ENCODE results near the gene ACAP3.

DNA sequence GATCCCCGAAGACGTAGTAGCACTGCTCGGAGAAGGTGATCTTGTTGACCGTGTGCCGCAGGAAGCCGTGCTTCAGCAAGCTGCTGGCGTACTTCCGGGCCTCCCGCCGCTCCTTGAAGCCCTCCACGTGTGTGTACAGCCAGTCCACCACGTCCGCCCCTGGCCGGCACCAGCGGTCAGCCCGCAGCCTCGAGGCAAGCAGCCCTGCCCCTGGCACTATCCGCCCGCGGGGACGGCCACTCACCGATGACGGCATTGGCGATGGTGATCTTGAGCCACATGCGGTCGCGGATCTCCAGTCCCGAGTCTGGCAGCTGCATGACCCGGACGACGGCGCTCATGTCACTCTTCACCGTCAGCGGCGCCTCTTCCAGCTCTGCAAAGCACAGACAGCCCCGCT is 30.5 kb upstream of the ACAP3 start:
- TF ChIP-seq EZH2 (optimal IDR thresholded peaks at IDR 0.05; ENCODE audit: low read depth, low read length) (no peak), EZH2phosphoT487 (IDR thresholded peaks at IDR 0.05; ENCODE audit: low read length) (no peak)
- TF ChIP-seq, protein P1, sequence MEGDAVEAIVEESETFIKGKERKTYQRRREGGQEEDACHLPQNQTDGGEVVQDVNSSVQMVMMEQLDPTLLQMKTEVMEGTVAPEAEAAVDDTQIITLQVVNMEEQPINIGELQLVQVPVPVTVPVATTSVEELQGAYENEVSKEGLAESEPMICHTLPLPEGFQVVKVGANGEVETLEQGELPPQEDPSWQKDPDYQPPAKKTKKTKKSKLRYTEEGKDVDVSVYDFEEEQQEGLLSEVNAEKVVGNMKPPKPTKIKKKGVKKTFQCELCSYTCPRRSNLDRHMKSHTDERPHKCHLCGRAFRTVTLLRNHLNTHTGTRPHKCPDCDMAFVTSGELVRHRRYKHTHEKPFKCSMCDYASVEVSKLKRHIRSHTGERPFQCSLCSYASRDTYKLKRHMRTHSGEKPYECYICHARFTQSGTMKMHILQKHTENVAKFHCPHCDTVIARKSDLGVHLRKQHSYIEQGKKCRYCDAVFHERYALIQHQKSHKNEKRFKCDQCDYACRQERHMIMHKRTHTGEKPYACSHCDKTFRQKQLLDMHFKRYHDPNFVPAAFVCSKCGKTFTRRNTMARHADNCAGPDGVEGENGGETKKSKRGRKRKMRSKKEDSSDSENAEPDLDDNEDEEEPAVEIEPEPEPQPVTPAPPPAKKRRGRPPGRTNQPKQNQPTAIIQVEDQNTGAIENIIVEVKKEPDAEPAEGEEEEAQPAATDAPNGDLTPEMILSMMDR (IDR thresholded peaks at IDR 0.05; ENCODE audit: low read length) = no peak

All from MM.1S (cell line).